DOHH2 (cell line): ENCODE data around the gene SCO1.

Experiments
- EZH2phosphoT487 ChIP-seq: fragments of 200-600 bp; sonication (generic); IDR thresholded peaks from 2 replicates; pipeline ENCODE4 v1.6.1; 2017; ENCODE audit warnings: borderline replicate concordance, mild to moderate bottlenecking, antibody characterized with exemption, low read length, moderate library complexity, mixed read lengths
- TF ChIP-seq, protein P1 (sequence below): fragments of 200-600 bp; sonication (generic); IDR thresholded peaks from one replicate; pipeline ENCODE4 v1.5.1; 2014; ENCODE audit warnings: antibody characterized with exemption, mild to moderate bottlenecking, low read depth, low read length; ENCODE audit not compliant: poor library complexity, severe bottlenecking

DNA sequence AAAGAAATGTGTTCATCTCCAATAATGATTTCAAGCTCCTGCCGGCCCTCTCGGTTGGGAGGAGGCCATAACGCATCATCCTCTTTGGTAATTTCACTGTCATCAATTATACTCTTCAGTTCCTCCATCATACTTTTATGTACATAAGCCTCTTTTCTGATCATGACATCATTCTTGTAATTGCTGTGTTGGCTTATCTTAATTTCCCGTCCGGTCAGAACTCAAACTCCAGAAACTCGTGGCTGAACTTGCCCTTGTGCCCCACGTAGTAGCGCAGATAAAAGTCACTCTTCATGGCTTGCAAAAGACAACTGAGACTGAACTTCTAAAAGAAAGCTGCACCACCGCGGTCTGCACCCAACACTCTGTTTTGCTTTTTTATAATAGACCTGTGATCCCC lies 18.9 kb upstream of the SCO1 start:
- TF ChIP-seq, protein P1, sequence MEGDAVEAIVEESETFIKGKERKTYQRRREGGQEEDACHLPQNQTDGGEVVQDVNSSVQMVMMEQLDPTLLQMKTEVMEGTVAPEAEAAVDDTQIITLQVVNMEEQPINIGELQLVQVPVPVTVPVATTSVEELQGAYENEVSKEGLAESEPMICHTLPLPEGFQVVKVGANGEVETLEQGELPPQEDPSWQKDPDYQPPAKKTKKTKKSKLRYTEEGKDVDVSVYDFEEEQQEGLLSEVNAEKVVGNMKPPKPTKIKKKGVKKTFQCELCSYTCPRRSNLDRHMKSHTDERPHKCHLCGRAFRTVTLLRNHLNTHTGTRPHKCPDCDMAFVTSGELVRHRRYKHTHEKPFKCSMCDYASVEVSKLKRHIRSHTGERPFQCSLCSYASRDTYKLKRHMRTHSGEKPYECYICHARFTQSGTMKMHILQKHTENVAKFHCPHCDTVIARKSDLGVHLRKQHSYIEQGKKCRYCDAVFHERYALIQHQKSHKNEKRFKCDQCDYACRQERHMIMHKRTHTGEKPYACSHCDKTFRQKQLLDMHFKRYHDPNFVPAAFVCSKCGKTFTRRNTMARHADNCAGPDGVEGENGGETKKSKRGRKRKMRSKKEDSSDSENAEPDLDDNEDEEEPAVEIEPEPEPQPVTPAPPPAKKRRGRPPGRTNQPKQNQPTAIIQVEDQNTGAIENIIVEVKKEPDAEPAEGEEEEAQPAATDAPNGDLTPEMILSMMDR: no peak
- TF ChIP-seq EZH2phosphoT487: no peak
